Fibroblast of pulmonary artery (primary cell): Measurements from ENCODE around the gene HHAT.

Source experiments
- DNase-seq: peaks from one replicate; pipeline ENCODE4 v3.0.0-alpha.2; 2010; ENCODE audit warnings: low read depth
- H3K4me3 ChIP-seq: replicated peaks from 2 replicates; pipeline ENCODE4 v1.5.1; 2011; ENCODE audit warnings: low read depth, mild to moderate bottlenecking, control low read depth, low read length, moderate library complexity
- CTCF ChIP-seq: IDR thresholded peaks from 2 replicates; pipeline ENCODE4 v1.5.1; 2011; ENCODE audit warnings: mild to moderate bottlenecking, control low read depth, low read length, inconsistent platforms; ENCODE audit errors: missing control alignments

HHAT gene

GRCh38 chr1:210629276-210629675 is 300.6 kb downstream of the HHAT start:
- no peak overlapping the region for H3K4me3 ChIP-seq
- DNase-seq = no peak
- TF ChIP-seq CTCF = no peak

GRCh38 chr1:210631399-210631798 is 302.7 kb downstream of the HHAT start:
- H3K4me3 ChIP-seq = no peak overlapping the region
- TF ChIP-seq CTCF = no peak
- no peak for DNase-seq

GRCh38 chr1:210633140-210633539 is 304.4 kb downstream of the HHAT start:
- DNase-seq = no peak
- no peak overlapping the region for H3K4me3 ChIP-seq
- TF ChIP-seq CTCF = no peak

- H3K4me3 ChIP-seq = no peak overlapping the region
- DNase-seq = no peak
- no peak for TF ChIP-seq CTCF
Measured at GRCh38 chr1:210633636-210634035, 304.9 kb downstream of the HHAT start.

- TF ChIP-seq CTCF = no peak
- H3K4me3 ChIP-seq = no peak overlapping the region
- DNase-seq = no peak
Measured at GRCh38 chr1:210635108-210635507, 306.4 kb downstream of the HHAT start.

- no peak for TF ChIP-seq CTCF
- no peak for DNase-seq
- H3K4me3 ChIP-seq = no peak overlapping the region
Measured at GRCh38 chr1:210641582-210641981, 312.9 kb downstream of the HHAT start.

- no peak for TF ChIP-seq CTCF
- H3K4me3 ChIP-seq = no peak overlapping the region
- no peak for DNase-seq
Measured at GRCh38 chr1:210645582-210646257, 317.0 kb downstream of the HHAT start.
